Neutrophil (primary cell): ENCODE results near the gene UBE4A.
A peak's percentile ranks its signal among the peaks of the same experiment; 100 is the strongest.

Source experiments
- H3K27ac ChIP-seq: fragments of 200-600 bp; sonication (generic); 2 replicates; pipeline ENCODE4 v1.5.1; 2016; ENCODE audit warnings: mild to moderate bottlenecking, moderate library complexity
- H3K27me3 ChIP-seq: fragments of 200-600 bp; sonication (generic); 2 replicates; pipeline ENCODE4 v1.6.0; 2016; ENCODE audit warnings: mild to moderate bottlenecking
- H3K36me3 ChIP-seq: fragments of 200-600 bp; sonication (generic); 2 replicates; pipeline ENCODE4 v1.5.1; 2017
- H3K4me1 ChIP-seq, 2 experiments: fragments of 200-600 bp in 1 of 2; sonication (generic) in 1 of 2; 1 replicate in 1 of 2; 2 replicates in 1 of 2; pipeline versions ENCODE4 v1.5.1 to v1.6.1; 2013 to 2016; ENCODE audit warnings: low read depth in 1 of 2, low read length in 1 of 2, mild to moderate bottlenecking in 1 of 2, moderate library complexity in 1 of 2; ENCODE audit not compliant: control insufficient read depth in 1 of 2, insufficient read depth in 1 of 2
- H3K4me3 ChIP-seq, 2 experiments: fragments of 200-600 bp in 1 of 2; sonication (generic) in 1 of 2; 1 replicate in 1 of 2; 2 replicates in 1 of 2; pipeline ENCODE4 v1.5.1; 2013 to 2016; ENCODE audit warnings: low read depth in 1 of 2, low read length in 1 of 2, mild to moderate bottlenecking in 1 of 2, moderate library complexity in 1 of 2
- H3K9me3 ChIP-seq: fragments of 200-600 bp; sonication (generic); 2 replicates; pipeline ENCODE4 v1.5.1; 2016
- CTCF ChIP-seq: fragments of 200-600 bp; sonication (generic); IDR thresholded peaks from 2 replicates; pipeline ENCODE4 v1.5.1; 2016; ENCODE audit warnings: antibody characterized with exemption

The UBE4A gene

GRCh38 chr11:118437208-118438125 lies 78.1 kb downstream of the UBE4A start:
- Histone ChIP-seq H3K4me3 (peak overlapping the region; percentile 86 to 87), H3K27ac (peak overlapping the region; percentile 73), H3K36me3 (no peaks in the 10 kb centered on the region), H3K9me3 (no peaks in the 10 kb centered on the region), H3K27me3 (peaks cover 20% of the 10 kb centered on the region), H3K4me1 (peaks cover 39 to 45% of the 10 kb centered on the region in 2 experiments)
- no peak for TF ChIP-seq CTCF

DNA sequence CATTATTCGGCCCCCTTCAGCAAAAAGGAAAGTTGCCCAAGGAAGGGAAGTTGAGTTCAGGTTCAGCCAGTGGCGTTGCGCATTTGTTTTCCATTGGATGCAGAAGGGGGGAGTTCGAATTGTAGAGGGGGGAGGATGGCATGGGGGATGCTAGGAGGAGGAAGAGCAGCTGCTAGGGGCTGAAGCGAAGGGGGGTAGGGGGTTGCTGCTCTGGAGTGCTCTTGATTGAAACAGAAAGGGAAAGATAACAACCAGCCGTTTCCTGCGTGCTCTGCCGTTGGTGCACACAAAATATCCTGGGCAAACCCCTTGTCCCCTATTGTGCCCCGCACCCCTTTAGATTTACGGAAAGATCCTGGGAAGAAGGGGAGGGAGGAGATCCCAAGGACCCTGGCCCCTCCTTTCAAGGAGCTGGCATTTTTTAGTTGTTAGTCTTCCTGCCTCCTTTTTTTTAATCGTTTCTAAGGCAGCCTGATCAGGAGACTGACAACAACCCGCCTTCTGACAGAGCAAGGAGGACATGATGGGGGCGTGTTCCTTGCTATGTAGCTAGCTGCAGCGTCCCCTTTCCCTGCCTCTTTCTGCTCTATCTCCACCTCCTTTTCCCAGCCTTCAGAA lies 79.0 kb downstream of the UBE4A start:
- TF ChIP-seq CTCF = no peak
- Histone ChIP-seq H3K36me3 (no peaks in the 10 kb centered on the region), H3K9me3 (no peaks in the 10 kb centered on the region), H3K4me3 (peak overlapping the region; percentile 86 to 87), H3K27ac (peak overlapping the region; percentile 73), H3K27me3 (peaks cover 18% of the 10 kb centered on the region), H3K4me1 (peaks cover 39 to 45% of the 10 kb centered on the region in 2 experiments)

DNA sequence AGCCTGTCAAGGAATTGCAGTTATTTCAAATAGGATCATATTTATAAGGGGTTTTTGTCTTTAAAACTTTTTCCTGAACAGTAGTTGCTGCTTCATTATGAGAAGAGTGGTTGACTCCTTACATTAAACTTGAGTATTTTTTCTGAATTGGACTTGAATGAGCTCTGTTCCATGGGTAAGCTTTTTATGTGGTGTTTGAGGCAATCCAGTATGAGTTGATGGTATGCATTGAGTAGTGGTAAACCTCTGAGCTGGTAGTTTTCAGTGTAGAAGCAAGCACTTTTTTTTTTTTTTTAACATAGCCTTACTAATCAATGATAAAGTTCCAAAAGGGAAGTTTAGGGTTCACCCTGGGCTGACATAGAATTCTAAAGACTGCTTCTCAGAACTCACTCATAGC lies 80.2 kb downstream of the UBE4A start:
- Histone ChIP-seq H3K27ac (no peak overlapping the region), H3K36me3 (no peaks in the 10 kb centered on the region), H3K4me1 (peaks cover 32 to 38% of the 10 kb centered on the region in 2 experiments), H3K27me3 (peaks cover 6% of the 10 kb centered on the region), H3K4me3 (no peak overlapping the region), H3K9me3 (no peaks in the 10 kb centered on the region)
- TF ChIP-seq CTCF = no peak

- H3K27me3 ChIP-seq = no peaks in the 10 kb centered on the region
- peaks cover 21 to 25% of the 10 kb centered on the region in 2 experiments for H3K4me1 ChIP-seq
- H3K27ac ChIP-seq = no peak overlapping the region
- H3K4me3 ChIP-seq = no peak overlapping the region
- no peaks in the 10 kb centered on the region for H3K9me3 ChIP-seq
- no peak for TF ChIP-seq CTCF
- no peaks in the 10 kb centered on the region for H3K36me3 ChIP-seq
These were observed 82.4 kb downstream of the UBE4A start for GRCh38 chr11:118441770-118442275.

- Histone ChIP-seq H3K27ac (no peak overlapping the region), H3K9me3 (no peaks in the 10 kb centered on the region), H3K4me3 (no peak overlapping the region), H3K4me1 (peaks cover 16 to 20% of the 10 kb centered on the region in 2 experiments), H3K27me3 (no peaks in the 10 kb centered on the region), H3K36me3 (no peaks in the 10 kb centered on the region)
- TF ChIP-seq CTCF = no peak
These were observed 82.9 kb downstream of the UBE4A start for GRCh38 chr11:118442301-118442700.
